Stimulated activated CD4-positive, alpha-beta T cell treated with anti-CD3 and anti-CD28 coated beads, Interleukin-1b, Interleukin-23, amount 100 ng/mL, for 24 hours (primary cell): Measurements from ENCODE around the gene FXYD6.
"Not testable (repeated sequence)": the region's sequence is repeated elsewhere in the genome, so short reads cannot be mapped to it uniquely, and the experiment has no call there.

ENCODE experiments used
- DNase-seq, 4 experiments: peaks; one replicate each; pipeline ENCODE4 v3.0.0-alpha.2; 2020; ENCODE audit warnings: low read depth in 4 of 4, low spot score in 1 of 4

Gene FXYD6

GRCh38 chr11:117870103-117870952, 6.1 kb downstream of the FXYD6 start:
- no peak for DNase-seq

DNA sequence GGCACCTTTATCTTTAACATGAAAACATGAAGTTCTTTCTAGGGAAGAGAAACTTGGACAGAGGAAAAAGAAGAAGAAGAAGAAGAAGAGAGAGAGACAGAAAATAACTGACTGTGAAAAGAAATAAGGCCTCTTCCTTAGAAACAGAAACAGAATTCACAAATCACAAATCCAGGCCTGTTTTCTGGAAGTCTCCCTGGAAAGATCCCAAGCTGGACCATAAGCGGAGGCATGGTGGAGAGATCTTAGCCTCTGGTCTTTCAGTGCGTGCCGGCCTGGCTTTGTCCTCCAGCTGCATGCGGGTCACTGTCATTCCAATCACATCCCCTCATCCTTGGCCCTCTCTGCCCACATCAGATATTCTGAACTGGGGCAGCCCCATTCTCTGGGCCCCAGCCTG, 6.9 kb downstream of the FXYD6 start:
- no peak for DNase-seq

GRCh38 chr11:117868815-117869561, 7.5 kb downstream of the FXYD6 start:
- no peak for DNase-seq

- DNase-seq: no peak
These were observed 8.4 kb downstream of the FXYD6 start for GRCh38 chr11:117868088-117868487.

DNA sequence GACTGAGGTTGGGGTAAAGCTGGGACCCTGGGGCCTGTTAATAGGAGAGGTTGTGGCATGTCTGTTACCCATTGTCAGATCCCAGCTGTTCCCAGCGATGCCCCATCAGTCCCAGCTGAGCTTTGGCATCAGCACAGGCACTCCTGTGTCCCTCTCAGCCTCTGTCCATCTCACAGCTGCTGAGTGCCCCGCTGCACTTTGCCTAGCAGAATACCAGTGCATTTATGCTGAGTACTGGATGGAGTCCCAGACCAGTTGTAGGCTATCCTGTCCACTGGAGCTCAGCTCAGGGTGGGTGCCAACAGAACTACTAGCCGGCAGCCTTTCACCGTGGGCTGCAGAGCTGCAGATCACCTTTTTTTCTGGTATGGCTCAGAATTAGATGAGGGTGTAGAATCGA, 9.9 kb downstream of the FXYD6 start:
- DNase-seq: no peak

DNA sequence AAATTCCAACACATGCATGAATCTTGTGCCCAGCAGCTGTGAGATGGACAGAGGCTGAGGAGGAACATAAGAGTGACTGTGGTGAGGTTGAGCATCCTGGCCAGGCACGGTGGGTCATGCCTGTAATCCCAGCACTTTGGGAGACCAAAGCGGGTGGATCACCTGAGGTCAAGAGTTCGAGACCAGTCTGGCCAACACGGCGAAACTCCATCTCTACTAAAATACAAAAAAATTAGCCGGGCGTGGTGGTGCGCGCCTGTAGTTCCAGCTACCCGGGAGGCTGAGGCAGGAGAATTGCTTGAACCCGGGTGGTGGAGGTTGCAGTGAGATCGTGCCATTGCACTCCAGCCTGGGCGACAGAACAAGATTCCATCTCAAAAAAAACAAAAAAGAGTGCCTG, 10.9 kb downstream of the FXYD6 start:
- not testable (repeated sequence) for DNase-seq

DNA sequence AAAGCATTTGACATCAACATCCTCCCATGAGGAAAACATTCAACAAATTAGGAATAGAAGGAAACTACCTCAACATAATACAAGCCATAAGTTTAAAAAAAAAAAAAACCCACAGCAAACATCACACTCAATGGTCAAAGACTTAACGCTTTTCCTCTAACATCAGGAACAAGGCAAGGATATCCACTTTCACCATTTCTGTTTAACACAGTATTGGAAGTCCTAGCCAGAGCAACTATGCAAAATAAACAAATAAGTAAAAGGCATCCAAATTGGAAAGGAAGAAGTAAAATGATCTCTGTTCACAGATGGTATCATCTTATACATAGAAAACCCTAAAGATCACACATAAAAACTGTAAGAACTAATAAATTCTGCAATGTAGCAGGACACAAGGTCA, 13.1 kb downstream of the FXYD6 start:
- no peak for DNase-seq

- no peak for DNase-seq
These were observed 13.7 kb downstream of the FXYD6 start for GRCh38 chr11:117862753-117863152.

DNA sequence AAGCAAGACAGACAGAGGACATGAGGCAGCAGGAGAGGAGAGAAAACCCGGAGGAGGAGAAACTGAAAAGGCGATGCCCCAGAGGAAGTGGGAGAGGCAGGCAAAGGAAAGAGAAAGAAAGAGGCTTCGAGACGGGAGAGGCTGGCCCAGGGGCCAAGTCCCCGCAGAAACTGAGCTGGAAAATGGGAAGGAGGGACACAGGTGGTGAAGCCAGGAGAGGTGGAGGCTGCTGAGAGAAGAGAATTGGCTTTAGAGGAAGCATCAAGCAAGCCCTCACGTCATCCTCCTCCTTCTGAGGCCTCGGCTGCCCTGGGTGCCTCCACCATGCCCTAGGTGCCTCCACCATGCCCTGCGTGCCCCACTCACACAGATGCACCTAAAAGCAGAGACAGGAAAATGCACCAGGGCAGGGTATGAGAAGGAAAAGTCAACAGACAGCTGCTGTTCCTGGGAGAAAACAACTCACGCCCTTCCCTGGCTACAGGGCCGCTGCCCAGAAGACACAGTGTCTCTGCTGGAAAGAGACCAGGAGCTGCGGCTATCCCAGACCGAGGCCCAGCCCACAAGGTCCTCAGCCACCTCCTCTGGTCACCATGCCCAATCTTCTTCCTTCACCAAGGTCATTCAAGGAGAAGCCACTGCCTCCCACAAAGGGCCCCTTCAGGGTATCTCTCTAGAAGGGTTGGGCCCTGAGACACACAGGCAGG, 14.3 kb downstream of the FXYD6 start:
- no peak for DNase-seq

- no peak for DNase-seq
These were observed 15.1 kb downstream of the FXYD6 start for GRCh38 chr11:117861151-117862018.

DNA sequence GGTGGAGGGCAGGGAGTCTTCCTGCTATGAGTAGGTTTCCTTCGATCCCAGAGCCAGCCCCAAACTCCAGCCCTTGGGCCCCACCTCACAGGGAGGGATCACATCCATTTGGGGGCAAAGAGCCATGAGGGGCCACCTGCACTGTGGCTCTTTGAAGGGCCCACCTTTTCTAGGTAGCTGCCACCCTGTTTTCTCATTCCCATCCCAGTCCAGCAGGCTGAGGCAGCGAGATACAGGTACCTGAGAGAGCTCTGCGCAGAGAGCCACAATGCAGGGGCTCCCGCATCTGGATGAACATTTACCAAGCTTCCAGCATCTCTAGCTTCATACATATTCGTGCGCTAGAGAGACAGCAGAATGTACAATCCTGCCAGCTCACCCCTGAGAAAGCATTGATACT, 16.3 kb downstream of the FXYD6 start:
- DNase-seq: no peak

- no peak for DNase-seq
These were observed 16.9 kb downstream of the FXYD6 start for GRCh38 chr11:117859488-117860112.

DNA sequence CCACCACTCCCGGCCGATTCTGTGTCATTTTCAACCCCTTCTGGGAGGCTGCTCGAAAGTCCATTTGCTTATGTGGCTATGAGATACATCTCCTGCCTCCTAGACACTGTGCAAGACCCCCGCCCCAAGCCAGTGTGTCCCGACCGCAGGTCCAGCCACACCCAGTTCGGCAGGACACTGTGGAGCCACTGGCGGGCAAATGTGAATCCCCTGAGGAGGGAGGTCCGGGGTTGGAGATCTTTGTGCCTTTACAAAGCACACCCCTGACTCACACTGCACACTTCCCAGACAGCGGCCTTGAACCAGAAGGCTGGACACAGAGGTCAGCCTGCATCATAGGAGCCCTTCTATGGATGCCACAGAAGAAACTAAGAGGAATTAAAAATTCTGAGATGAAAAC, 17.4 kb downstream of the FXYD6 start:
- no peak for DNase-seq

- DNase-seq: no peak
These were observed 18.6 kb downstream of the FXYD6 start for GRCh38 chr11:117857734-117858414.

GRCh38 chr11:117855912-117856651, 20.4 kb downstream of the FXYD6 start:
- no peak for DNase-seq

DNA sequence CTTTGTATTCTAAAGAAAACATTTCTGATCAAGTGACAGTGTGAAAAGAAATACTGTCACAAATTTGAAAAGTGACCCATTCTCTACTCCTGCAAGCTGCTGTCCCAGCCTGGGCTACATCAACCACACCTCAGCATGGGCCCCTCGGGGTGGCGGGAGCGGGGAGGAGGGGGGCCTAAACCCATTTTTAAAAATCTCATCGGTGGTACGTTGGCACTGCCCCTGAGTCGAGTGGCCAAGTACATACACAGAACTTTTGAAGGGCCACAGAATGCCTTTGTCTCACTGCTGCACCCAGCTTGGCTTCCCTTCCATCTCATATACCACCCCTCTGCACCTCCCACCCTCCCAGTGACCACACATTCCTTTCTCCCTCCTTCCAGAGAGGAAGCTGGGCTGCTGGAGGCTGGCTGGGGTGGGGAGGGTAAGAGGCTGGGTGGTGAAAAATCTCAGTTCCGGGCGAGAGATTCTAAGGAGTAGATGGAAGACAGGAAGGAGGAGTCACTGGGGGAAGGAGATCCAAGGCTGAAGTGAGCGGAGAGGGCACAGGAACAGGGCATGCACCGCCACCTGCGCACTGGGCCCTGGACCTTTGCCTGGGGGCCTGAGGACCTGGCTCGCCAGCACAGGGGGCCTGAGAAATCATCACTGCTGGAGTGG, 21.1 kb downstream of the FXYD6 start:
- DNase-seq: no peak

DNA sequence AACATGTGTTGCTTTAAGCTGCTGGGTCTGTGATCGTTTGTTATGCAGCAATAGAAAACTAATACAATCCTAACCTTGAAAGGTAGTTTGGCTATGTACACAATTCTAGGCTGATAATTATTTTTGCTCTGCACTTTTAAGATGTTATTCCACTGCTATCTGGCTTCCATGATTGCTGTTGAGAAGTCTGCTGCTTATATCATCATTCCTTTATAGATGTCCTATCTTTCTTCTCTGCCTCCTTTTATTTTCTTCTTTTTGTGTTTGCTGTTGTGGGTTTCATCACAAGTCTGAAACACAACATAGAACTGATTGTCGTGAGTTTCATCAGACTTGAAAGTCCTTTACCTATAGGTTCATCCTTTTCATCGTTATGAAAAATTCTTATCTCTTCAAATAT, 24.1 kb downstream of the FXYD6 start:
- no peak for DNase-seq

- DNase-seq: no peak
These were observed 24.6 kb downstream of the FXYD6 start for GRCh38 chr11:117851852-117852251.

- DNase-seq: no peak
These were observed 25.4 kb downstream of the FXYD6 start for GRCh38 chr11:117851106-117851505.
